ENCODE results near the gene KATNB1. TPM values are rescaled to one million over a fixed set of nuclear protein-coding genes. Genes with fewer than 3 reads are reported as not detected.
"Not testable (repeated sequence)": the region's sequence is repeated elsewhere in the genome, so short reads cannot be mapped to it uniquely, and the experiment has no call there.

Gene KATNB1
- total RNA-seq, 1 donor from 2014 or later, result 27.8 TPM

GRCh38 chr16:57726433-57726947 lies 9.1 kb upstream of the KATNB1 start:
- no peak for DNase-seq

DNA sequence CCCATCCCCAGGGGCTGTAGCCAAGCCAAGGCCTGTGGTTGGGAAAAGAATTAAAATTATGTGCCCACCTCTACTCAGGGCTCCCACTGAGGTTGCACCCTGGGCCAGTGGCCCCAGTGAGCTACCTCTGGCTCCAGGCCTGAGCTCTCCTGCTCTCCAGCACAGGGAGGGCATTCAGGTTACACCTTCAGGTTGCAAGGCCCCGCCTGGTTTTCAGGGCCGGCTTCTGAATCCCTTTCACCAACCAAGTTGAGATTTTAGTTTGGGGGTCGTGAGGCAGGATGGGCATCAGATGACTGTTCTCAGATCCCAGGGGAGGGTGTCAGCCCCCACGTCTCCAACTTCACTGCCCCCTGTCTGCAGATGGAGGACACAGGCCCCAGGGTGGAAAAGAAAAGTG lies 8.0 kb upstream of the KATNB1 start:
- DNase-seq, result no peak

- no peak for DNase-seq
These were observed 7.0 kb upstream of the KATNB1 start for GRCh38 chr16:57728336-57729181.

DNA sequence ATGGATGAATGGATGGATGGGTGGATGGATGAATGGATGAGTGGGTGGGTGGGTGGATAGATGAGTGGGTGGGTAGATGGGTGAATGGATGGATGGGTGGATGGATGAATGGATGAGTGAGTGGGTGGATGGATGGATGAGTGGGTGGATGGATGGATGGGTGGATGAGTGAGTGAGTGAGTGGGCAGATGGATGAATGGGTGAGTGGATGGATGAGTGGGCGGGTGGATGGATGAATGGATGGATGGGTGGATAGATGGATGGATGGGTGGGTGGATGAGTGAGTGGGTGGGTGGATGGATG lies 6.4 kb upstream of the KATNB1 start:
- no peak for DNase-seq

- DNase-seq, result not testable (repeated sequence)
These were observed 5.7 kb upstream of the KATNB1 start for GRCh38 chr16:57729852-57730251.

DNA sequence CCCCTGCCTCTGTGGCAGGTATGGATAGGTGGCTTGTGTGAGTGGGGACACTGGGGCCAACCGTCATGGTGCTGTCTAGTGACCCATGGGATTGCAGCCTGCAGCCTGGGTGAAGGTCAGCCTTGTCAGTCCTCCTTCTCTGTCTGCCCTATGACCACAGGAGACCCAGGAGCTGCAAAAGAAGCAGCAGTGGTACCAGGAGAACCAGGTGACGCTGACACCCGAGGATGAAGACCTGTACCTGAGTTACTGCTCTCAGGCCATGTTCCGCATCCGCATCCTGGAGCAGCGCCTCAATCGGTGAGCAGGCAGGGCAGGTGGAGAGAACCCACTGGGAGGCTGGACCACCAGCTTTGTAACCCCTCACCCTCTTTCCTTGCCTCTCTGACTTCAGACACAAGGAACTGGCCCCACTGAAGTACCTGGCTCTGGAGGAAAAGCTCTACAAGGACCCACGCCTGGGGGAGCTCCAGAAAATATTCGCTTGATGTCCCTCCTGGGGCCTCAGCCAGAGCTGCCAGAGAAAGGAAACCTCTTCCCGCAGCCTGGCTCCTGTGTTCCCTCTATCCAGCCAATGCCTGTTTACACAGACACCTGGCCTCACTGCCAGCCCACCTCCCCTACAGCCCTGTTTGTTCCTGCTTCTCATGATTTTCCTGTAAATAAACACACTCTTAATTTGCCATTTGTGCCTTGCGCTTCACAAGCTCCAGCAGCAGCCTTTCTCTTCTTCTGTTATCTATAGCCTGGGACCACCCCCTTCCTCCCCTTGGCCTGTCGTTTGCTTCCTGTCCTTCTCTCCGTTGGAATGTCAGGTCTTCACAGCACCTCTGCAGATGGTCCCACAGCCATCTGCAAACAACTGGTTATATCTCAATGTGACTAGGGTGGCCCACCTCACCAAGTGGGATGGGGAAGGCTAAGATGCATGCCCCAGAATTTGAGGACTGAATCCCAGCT lies 4.5 kb upstream of the KATNB1 start:
- no peak for DNase-seq

DNA sequence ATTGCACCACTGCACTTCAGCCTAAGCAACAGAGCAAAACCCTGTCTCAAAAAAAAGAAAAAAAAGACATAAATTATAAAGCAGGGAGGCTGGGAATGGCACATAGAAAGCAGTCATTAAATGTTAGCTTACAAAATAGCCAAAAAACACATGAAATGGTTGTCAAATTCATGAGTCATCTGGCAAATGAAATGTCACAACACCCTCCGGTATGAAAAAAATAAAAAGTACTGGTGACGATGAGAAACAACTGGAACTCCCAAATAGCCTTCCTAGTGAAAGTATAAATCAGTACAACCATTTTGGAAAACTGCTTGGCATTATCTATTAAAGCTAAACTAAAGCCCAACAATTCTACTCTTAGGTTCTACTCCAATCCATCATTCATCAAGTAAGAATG lies 3.5 kb upstream of the KATNB1 start:
- no peak for DNase-seq

GRCh38 chr16:57732714-57733113 lies 2.9 kb upstream of the KATNB1 start:
- DNase-seq, result no peak

- DNase-seq, result no peak
These were observed 1.2 kb upstream of the KATNB1 start for GRCh38 chr16:57734308-57734924.

- DNase-seq, result peak; percentile 99
These were observed 430 bp upstream of the KATNB1 start for GRCh38 chr16:57734925-57735754.

- DNase-seq, result peak; percentile 51
These were observed 1.1 kb downstream of the KATNB1 start for GRCh38 chr16:57736419-57737351.

DNA sequence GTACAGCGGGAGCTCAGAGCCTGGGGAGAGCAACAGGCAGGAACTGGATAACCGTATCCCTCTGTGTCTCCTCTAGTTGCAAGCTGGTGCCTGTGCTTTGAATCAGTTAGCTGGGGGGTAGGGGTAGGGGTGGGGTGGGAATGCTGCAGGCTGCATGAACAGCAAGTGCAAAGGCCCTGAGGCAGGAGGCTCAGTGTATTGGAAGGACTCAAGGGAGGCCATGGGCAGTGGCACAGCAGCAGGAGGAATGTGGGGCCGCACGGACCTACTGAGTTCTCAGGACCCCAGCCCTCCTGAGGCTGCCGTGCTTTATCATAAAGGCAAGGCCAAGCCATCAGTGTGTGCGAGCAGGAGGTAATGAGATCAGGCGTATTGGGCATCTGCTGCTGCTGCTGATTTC lies 3.3 kb downstream of the KATNB1 start:
- no peak for DNase-seq

- no peak for DNase-seq
These were observed 4.3 kb downstream of the KATNB1 start for GRCh38 chr16:57739756-57740422.

- DNase-seq, result no peak
These were observed 5.0 kb downstream of the KATNB1 start for GRCh38 chr16:57740423-57741071.

GRCh38 chr16:57741660-57742191 lies 6.2 kb downstream of the KATNB1 start:
- no peak for DNase-seq

- DNase-seq, result no peak
These were observed 7.0 kb downstream of the KATNB1 start for GRCh38 chr16:57742543-57742942.

DNA sequence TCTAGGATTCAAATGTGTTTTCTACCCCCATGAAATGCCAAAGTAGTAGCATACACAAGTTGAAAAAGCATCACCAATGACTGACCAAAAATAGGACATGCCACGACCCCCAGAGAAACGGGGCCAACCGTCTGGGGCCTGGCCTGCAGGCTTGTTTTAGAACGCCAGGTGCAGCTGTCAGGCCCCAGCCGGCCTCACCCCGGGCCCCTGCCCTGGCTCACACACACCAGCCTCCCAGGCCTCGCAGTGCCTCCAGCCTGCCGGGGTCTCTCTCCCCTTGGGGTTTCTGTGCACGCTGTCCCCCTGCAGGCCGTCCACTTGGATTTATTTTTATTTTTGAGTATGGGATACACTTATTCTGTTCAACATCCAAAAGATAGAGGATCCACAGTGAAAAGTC lies 7.9 kb downstream of the KATNB1 start:
- DNase-seq, result no peak

GRCh38 chr16:57743886-57744641 lies 8.5 kb downstream of the KATNB1 start:
- DNase-seq, result no peak

DNA sequence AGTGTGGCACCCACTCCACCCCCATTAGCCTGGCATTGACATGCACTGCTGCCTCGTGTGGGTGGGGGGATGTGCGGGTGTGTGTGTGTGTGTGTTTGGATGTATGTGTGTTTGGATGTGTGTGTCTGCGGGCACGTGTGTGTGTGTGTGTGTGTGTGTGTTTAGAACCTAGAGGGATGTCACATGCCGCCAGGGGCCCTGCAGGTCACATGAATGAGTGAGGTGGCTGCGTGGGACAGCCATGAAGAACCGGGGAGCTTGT lies 9.0 kb downstream of the KATNB1 start:
- no peak for DNase-seq

All from occipital lobe (tissue), 2 donors.